Ecto neural progenitor cell (in vitro differentiated cells): ENCODE results near the gene MAD1L1.

Experiments
- DNase-seq: peaks from one replicate; pipeline ENCODE4 v3.0.0-alpha.2; 2018; ENCODE audit warnings: low spot score

MAD1L1 gene

DNA sequence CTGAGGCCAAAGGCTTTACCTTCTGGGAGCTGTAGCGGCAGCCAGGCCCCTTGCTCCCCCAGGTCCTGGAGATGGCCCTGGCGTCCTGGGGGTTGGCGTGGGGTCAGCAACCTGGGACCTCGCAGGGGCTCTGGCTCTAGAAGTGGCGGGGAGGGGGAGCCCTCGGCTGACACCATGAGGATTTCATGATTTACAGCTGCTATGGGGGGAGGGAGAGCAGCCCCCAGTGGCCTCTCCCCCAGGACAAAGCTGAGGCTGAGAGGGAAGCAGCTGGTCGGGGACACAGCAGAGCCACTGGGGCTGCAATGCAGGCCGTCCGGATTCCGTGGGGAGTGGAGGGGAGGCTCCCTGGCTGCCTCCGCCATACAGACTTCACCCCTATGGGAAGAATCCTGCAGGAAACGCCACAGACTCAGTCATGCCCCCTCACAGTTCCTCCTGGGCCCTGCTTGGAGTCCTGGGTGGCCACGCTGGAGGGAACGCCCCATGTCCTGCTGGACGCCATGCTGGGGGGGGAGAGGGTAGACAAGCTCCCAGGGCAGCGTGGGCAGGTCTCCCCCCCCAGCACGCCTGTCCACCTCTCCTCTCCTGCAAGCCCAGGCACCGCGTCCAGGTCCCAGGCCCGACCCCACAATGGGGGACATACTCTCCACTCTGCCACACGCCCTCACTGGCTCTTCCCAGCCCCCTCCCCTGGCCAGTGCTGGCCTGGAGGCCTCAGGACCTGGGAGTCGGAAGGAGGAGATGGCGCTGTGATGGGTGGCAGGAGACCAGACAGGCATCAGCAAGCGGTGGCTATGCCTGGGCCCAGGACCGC lies 319.1 kb downstream of the MAD1L1 start:
- no peak for DNase-seq

DNA sequence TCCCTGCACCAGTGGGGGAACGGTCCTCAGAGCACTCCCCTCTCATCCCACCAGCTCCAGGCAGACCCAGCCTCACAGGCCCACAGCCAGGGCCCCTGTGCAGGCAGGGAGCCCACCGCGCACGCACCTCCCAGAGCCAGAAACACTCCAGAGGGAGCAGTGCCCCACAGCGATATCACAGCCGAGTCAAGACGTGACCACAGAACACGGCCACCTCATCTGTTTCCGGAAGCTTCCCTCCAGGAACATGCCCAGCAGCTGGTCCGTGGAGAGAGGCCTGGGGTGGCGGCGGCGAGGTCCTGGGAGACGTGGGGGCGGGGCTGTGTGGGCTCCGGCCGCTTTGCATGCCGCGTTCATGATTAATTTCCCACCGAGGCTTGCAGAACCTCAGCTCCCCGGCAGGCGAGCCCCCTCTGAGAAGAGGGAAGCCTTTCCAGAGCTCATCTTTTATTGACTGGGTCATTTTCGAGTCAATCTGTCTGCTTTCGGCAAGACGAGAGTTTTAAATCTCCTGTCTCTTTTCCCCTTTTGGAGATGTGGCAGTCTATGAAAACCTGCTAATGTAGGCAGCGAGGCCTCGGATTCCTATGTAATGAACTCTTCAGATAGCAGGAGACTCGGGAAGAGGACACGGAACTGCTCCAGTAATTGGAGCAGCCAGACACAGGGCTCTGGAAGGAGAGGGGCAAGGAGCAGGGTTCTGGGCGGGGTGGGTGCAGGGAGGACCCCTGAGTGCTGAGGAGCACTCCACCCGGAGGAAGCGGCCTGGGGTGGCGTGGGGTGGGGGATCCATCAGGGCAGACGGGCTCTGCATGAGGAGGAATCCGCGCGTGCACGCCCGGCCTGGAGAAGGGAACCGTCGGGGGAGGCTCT lies 319.9 kb downstream of the MAD1L1 start:
- no peak for DNase-seq

GRCh38 chr7:1911571-1911970 lies 321.2 kb downstream of the MAD1L1 start:
- DNase-seq = no peak

GRCh38 chr7:1910827-1911226 lies 321.9 kb downstream of the MAD1L1 start:
- no peak for DNase-seq

- no peak for DNase-seq
These were observed 322.6 kb downstream of the MAD1L1 start for GRCh38 chr7:1910081-1910685.

- DNase-seq = no peak
These were observed 323.3 kb downstream of the MAD1L1 start for GRCh38 chr7:1909476-1909875.

GRCh38 chr7:1908823-1909420 lies 323.8 kb downstream of the MAD1L1 start:
- DNase-seq = no peak

DNA sequence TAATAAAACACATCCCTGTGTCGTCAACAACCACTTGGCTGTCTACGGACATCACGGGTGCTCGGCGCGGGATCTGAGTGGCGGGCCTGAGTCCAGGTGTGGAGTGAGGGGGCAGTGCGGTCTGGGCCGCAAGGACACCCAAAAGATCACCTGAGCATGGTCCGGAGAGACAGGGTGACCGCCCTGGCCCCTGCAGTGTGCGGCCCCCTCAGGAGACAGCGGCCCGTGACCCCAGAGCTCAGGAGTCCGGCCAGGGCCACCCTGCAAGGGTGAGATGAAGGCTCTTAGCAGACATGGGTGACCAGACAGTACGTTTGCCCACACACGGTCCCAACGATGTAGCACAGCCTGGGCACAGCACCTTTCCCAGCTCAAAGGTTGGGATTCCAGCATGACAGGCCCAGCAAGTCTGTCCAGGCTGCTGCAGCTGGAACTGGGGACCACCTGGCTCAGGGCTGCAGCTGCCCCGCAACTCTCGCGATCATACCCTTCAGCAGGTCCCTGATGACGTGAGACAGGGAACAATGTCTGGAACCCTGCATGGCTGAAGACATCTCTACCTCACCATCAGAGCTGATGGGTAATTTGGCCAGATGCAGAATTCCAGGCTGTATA lies 324.9 kb downstream of the MAD1L1 start:
- DNase-seq = no peak

GRCh38 chr7:1906988-1907745 lies 325.6 kb downstream of the MAD1L1 start:
- no peak for DNase-seq

DNA sequence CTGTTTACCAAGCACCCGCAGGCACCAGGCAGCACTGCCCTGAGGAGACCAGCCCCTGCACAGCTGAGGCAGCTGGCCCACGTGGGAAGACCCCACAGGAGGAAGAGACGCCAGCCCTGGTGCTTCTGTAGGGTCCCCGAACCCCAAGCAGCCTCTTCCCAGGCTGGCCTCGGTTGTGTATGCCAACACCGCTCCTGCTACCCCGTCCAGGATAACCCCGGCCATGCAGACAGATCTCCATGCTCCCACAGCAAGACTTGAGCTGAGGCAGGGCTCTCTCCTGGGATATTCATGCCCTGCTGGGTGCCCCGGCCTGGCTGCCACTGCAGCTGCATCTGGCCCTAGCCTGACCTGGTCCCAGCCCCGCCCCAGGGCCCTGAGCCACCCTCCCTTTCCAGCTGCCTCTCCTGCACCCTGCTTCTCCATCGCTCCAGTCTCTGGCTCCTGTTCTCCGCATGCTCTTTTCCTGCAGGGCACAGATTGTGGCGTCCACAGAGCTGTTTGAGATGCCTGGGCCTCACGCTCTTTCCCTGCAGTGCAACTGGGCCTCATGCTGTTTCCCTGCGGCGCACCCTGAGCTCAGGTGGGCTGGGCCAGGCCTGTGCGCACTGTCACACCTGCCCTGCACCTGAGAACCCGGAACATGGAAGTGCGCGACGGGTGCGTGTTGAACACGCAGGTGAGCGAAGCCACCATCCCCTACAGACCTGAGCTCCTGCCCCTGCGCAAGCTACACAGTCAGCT lies 326.5 kb downstream of the MAD1L1 start:
- no peak for DNase-seq

DNA sequence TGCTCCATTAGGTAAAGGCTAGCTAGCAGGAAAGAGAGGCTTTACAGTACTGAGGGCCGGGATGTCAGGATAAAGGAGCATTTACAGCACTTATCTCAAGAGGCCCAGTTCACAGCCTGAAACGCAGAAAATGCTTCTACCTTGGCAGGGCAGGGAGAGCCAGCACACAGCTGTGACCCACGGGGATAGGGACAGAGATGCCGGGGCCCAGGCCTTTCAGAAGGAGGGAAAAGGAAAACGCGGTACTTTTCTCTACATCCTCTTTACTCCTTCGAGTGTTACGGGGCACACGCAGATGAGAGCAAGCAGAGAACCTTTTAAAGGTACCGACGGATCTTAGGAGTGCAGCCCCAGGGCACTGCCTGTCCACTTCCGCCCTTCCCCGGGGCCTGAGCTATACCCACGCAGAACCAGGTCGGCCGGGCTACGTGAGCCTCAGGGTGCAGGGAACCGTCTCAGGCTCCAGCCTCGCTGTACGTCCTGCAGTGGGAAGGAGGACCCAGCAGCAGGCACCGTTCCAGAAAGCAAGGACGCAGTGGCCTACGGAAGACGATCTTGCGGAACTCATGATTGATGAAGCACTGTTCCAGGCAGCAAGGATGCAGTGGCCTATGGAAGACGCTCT lies 330.4 kb downstream of the MAD1L1 start:
- DNase-seq = no peak

DNA sequence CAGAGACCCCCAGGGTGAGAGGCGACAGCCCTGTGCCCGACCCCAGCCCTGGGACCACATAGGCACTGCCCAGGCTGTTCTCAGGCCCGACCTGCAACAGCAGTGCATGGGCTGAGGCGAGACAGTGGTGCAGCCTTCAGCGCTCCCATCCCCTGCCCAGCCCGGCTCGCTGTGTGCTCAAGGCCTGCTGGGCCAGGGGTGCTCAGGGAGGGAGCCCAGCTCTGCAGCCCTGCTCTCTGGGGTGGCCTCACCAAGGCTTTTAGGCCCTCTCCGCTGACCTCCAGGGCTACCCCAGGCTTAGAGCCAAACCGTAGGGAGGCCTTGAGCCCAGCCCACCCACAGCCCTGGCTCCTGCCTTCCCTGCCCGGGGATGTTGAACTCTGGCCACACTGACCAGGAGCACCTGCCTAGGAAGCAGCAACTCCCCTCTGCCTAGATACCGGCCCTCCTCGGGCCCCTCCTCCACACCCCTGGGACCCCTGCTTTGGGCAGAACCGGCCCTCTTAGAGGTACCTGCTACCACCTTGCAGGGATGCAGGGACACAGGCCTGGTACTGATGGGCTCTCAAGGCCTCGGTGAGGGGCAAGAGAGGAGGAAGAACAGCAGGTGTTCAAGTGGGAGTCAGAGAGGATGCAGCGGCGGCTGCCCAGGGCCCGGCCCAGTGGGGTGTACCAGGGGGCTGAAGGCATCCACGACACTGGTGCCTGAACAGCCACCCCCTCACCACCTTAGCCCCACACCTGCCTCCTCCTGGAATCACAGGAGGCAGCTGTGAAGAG lies 331.1 kb downstream of the MAD1L1 start:
- DNase-seq = no peak

GRCh38 chr7:1900847-1901246 lies 331.9 kb downstream of the MAD1L1 start:
- DNase-seq = no peak

- no peak for DNase-seq
These were observed 332.6 kb downstream of the MAD1L1 start for GRCh38 chr7:1899951-1900762.

GRCh38 chr7:1899196-1899595 lies 333.5 kb downstream of the MAD1L1 start:
- no peak for DNase-seq

DNA sequence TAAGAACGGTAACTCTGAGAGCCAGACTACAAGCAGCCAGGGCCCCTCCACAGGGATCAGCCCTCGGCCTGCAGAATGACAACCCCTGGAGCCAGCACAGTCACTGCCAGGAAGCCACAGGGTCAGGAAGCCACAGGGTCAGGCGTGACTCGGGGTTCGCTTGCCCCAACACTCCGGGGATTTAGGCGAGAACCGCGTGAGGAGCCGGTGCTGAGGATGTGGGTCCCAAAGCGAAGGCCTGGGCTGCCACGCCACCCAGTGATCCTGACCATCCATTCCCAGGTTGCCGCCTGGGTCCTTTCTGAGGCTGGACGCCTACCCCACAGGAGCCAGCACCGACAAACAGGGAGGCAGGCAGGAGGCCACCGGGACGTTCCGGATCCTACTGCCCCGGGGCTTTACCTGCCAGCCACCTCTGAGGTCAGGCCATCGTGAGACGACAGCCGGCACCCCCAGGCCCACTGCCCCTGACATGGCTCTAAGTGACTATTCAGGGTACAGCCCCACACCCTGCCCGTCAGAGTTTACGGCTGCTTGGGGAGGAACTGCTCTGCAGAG lies 334.0 kb downstream of the MAD1L1 start:
- no peak for DNase-seq

GRCh38 chr7:1897861-1898627 lies 334.7 kb downstream of the MAD1L1 start:
- DNase-seq = no peak
